ENCODE data around the gene TEX2. TPM values are rescaled to one million over a fixed set of nuclear protein-coding genes. Genes with fewer than 3 reads are reported as not detected.

Gene TEX2
- total and polyA plus RNA-seq, 2 experiments from 2014 or later, result 7.5 to 17.7 TPM

DNA sequence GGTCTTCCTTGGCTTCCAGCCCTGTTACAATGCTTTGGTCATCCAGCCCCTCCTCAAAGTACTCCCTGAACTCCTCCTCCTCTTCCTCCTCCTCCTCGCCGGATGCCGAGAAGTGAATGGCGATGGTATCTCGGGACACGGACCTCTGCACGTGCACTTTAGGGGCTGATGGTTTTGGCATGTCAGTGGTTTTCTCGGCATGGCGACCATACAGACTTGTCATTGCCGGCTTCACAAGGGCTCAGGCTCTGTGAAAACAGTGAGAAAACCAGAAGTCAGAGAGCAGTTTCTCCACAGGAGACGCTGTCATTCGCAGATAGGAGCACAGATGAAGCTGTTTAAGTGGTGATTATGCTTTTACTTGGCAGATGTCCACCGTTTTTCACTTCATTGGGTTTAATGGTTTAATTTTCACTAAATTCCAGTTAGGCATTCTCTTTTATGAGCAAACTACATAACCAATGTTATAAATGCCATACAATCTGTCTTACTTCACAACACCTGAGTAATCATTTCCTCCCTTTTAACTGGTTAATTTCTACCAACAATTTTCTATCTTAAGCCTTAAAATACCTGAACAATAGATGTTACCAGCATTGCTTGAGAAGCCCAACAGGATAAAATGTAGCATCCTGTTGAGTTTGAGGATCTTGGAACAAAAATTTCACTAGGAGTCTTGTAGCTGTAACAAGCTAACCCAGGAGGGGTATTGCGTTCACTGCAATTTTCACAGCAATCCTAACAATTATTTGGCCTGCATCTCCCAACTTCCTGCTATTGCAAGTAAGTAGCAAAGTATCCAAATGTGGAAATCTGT, 48.9 kb downstream of the TEX2 start:
- Histone ChIP-seq H3K79me2 (replicated peaks; ENCODE audit: insufficient read depth) (peaks cover 25% of the 10 kb centered on the region), H3K36me3 (ENCODE audit: insufficient read depth) (0 out of 2 replicates have a peak, but pooled peaks cover 6% of the 10 kb centered on the region), H3K27ac (ENCODE audit: low read depth) (no peak overlapping the region), H2AFZ (no peak overlapping the region), H3K27me3 (ENCODE audit: insufficient read depth) (no peaks in the 10 kb centered on the region), H3K4me3 (no peak overlapping the region), H4K20me1 (replicated peaks; ENCODE audit: insufficient read depth) (no peaks in the 10 kb centered on the region; the same call in 1 of the 2 replicates), H3K9me2 (ENCODE audit: insufficient read depth) (no peaks in the 10 kb centered on the region; the same call in 1 of the 2 replicates), H3K4me1 (ENCODE audit: insufficient read depth) (peaks cover 38% of the 10 kb centered on the region), H3F3A (replicated peaks; ENCODE audit: low read depth) (no peaks in the 10 kb centered on the region), H3K4me2 (no peak overlapping the region)
- Mint-ChIP-seq H3K27ac (no peak overlapping the region), H3K4me3 (no peak overlapping the region), H3K9me3 (no peaks in the 10 kb centered on the region), H3K36me3 (ENCODE audit: low read depth) (peaks cover 18% of the 10 kb centered on the region; the same call in 2 of the 3 replicates), H3K4me1 (peaks cover 34% of the 10 kb centered on the region), H3K27me3 (ENCODE audit: insufficient read depth, low read depth, poor library complexity) (peaks cover 2% of the 10 kb centered on the region)
- TF ChIP-seq EZH2phosphoT487 (IDR thresholded peaks at IDR 0.05; ENCODE audit: unreplicated experiment) (no peak), STAT1 (IDR thresholded peaks at IDR 0.05; ENCODE audit: unreplicated experiment) (no peak), ZNF331 (CRISPR knock-in tag; IDR thresholded peaks at IDR 0.05; ENCODE audit: low read depth) (no peak), JUNB (IDR thresholded peaks at IDR 0.05; ENCODE audit: unreplicated experiment) (no peak), ZNF114 (CRISPR knock-in tag; IDR thresholded peaks at IDR 0.05) (no peak), POLR2AphosphoS5 (IDR thresholded peaks at IDR 0.05; ENCODE audit: low read depth) (no peak), EZH2 (IDR thresholded peaks at IDR 0.05; ENCODE audit: low read depth, unreplicated experiment) (no peak), NANOG (IDR thresholded peaks at IDR 0.05; ENCODE audit: borderline replicate concordance) (no peak), CREB1 (CRISPR knock-in tag; IDR thresholded peaks at IDR 0.05; ENCODE audit: low read depth) (no peak)
- TF ChIP-seq, protein P1, sequence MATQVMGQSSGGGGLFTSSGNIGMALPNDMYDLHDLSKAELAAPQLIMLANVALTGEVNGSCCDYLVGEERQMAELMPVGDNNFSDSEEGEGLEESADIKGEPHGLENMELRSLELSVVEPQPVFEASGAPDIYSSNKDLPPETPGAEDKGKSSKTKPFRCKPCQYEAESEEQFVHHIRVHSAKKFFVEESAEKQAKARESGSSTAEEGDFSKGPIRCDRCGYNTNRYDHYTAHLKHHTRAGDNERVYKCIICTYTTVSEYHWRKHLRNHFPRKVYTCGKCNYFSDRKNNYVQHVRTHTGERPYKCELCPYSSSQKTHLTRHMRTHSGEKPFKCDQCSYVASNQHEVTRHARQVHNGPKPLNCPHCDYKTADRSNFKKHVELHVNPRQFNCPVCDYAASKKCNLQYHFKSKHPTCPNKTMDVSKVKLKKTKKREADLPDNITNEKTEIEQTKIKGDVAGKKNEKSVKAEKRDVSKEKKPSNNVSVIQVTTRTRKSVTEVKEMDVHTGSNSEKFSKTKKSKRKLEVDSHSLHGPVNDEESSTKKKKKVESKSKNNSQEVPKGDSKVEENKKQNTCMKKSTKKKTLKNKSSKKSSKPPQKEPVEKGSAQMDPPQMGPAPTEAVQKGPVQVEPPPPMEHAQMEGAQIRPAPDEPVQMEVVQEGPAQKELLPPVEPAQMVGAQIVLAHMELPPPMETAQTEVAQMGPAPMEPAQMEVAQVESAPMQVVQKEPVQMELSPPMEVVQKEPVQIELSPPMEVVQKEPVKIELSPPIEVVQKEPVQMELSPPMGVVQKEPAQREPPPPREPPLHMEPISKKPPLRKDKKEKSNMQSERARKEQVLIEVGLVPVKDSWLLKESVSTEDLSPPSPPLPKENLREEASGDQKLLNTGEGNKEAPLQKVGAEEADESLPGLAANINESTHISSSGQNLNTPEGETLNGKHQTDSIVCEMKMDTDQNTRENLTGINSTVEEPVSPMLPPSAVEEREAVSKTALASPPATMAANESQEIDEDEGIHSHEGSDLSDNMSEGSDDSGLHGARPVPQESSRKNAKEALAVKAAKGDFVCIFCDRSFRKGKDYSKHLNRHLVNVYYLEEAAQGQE (IDR thresholded peaks at IDR 0.05; ENCODE audit: unreplicated experiment), result no peak
- TF ChIP-seq, protein P2, sequence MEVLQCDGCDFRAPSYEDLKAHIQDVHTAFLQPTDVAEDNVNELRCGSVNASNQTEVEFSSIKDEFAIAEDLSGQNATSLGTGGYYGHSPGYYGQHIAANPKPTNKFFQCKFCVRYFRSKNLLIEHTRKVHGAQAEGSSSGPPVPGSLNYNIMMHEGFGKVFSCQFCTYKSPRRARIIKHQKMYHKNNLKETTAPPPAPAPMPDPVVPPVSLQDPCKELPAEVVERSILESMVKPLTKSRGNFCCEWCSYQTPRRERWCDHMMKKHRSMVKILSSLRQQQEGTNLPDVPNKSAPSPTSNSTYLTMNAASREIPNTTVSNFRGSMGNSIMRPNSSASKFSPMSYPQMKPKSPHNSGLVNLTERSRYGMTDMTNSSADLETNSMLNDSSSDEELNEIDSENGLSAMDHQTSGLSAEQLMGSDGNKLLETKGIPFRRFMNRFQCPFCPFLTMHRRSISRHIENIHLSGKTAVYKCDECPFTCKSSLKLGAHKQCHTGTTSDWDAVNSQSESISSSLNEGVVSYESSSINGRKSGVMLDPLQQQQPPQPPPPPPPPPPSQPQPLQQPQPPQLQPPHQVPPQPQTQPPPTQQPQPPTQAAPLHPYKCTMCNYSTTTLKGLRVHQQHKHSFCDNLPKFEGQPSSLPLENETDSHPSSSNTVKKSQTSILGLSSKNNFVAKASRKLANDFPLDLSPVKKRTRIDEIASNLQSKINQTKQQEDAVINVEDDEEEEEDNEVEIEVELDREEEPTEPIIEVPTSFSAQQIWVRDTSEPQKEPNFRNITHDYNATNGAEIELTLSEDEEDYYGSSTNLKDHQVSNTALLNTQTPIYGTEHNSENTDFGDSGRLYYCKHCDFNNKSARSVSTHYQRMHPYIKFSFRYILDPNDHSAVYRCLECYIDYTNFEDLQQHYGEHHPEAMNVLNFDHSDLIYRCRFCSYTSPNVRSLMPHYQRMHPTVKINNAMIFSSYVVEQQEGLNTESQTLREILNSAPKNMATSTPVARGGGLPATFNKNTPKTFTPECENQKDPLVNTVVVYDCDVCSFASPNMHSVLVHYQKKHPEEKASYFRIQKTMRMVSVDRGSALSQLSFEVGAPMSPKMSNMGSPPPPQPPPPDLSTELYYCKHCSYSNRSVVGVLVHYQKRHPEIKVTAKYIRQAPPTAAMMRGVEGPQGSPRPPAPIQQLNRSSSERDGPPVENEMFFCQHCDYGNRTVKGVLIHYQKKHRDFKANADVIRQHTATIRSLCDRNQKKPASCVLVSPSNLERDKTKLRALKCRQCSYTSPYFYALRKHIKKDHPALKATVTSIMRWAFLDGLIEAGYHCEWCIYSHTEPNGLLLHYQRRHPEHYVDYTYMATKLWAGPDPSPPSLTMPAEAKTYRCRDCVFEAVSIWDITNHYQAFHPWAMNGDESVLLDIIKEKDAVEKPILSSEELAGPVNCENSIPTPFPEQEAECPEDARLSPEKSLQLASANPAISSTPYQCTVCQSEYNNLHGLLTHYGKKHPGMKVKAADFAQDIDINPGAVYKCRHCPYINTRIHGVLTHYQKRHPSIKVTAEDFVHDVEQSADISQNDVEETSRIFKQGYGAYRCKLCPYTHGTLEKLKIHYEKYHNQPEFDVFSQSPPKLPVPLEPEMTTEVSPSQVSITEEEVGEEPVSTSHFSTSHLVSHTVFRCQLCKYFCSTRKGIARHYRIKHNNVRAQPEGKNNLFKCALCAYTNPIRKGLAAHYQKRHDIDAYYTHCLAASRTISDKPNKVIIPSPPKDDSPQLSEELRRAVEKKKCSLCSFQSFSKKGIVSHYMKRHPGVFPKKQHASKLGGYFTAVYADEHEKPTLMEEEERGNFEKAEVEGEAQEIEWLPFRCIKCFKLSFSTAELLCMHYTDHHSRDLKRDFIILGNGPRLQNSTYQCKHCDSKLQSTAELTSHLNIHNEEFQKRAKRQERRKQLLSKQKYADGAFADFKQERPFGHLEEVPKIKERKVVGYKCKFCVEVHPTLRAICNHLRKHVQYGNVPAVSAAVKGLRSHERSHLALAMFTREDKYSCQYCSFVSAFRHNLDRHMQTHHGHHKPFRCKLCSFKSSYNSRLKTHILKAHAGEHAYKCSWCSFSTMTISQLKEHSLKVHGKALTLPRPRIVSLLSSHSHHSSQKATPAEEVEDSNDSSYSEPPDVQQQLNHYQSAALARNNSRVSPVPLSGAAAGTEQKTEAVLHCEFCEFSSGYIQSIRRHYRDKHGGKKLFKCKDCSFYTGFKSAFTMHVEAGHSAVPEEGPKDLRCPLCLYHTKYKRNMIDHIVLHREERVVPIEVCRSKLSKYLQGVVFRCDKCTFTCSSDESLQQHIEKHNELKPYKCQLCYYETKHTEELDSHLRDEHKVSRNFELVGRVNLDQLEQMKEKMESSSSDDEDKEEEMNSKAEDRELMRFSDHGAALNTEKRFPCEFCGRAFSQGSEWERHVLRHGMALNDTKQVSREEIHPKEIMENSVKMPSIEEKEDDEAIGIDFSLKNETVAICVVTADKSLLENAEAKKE (CRISPR knock-in tag; IDR thresholded peaks at IDR 0.05), result no peak
- TF ChIP-seq, protein P3, sequence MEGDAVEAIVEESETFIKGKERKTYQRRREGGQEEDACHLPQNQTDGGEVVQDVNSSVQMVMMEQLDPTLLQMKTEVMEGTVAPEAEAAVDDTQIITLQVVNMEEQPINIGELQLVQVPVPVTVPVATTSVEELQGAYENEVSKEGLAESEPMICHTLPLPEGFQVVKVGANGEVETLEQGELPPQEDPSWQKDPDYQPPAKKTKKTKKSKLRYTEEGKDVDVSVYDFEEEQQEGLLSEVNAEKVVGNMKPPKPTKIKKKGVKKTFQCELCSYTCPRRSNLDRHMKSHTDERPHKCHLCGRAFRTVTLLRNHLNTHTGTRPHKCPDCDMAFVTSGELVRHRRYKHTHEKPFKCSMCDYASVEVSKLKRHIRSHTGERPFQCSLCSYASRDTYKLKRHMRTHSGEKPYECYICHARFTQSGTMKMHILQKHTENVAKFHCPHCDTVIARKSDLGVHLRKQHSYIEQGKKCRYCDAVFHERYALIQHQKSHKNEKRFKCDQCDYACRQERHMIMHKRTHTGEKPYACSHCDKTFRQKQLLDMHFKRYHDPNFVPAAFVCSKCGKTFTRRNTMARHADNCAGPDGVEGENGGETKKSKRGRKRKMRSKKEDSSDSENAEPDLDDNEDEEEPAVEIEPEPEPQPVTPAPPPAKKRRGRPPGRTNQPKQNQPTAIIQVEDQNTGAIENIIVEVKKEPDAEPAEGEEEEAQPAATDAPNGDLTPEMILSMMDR (conservative IDR thresholded peaks at IDR 0.05; ENCODE audit: low read depth in 2 of 2), result no peak
- TF ChIP-seq, protein P4, sequence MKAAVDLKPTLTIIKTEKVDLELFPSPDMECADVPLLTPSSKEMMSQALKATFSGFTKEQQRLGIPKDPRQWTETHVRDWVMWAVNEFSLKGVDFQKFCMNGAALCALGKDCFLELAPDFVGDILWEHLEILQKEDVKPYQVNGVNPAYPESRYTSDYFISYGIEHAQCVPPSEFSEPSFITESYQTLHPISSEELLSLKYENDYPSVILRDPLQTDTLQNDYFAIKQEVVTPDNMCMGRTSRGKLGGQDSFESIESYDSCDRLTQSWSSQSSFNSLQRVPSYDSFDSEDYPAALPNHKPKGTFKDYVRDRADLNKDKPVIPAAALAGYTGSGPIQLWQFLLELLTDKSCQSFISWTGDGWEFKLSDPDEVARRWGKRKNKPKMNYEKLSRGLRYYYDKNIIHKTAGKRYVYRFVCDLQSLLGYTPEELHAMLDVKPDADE (IDR thresholded peaks at IDR 0.05), result no peak
- ATAC-seq (no peak), DNase-seq (ENCODE audit: low spot score) (no peak)
